AG09319 (cell line): ENCODE data around the gene MTMR12.

Source experiments
- DNase-seq: peaks from one replicate; pipeline ENCODE4 v3.0.0-alpha.2; 2010; ENCODE audit warnings: low read depth; ENCODE audit errors: extremely low read depth
- CTCF ChIP-seq: IDR thresholded peaks from 2 replicates; pipeline ENCODE4 v1.5.1; 2011; ENCODE audit warnings: low read depth, mild to moderate bottlenecking, inconsistent platforms, low read length, moderate library complexity

Gene MTMR12

GRCh38 chr5:32201122-32201753 is 111.5 kb downstream of the MTMR12 start:
- no peak for TF ChIP-seq CTCF

GRCh38 chr5:32197032-32197431 is 115.7 kb downstream of the MTMR12 start:
- no peak for TF ChIP-seq CTCF
- DNase-seq: no peak

More at GRCh38 chr5:32201122-32201753, 111.5 kb downstream of the MTMR12 start:
- DNase-seq: no peak

- TF ChIP-seq CTCF: no peak
- no peak for DNase-seq
Measured at GRCh38 chr5:32195265-32195664, 117.5 kb downstream of the MTMR12 start.

GRCh38 chr5:32193591-32193990 is 119.1 kb downstream of the MTMR12 start:
- no peak for TF ChIP-seq CTCF
- DNase-seq: no peak

DNA sequence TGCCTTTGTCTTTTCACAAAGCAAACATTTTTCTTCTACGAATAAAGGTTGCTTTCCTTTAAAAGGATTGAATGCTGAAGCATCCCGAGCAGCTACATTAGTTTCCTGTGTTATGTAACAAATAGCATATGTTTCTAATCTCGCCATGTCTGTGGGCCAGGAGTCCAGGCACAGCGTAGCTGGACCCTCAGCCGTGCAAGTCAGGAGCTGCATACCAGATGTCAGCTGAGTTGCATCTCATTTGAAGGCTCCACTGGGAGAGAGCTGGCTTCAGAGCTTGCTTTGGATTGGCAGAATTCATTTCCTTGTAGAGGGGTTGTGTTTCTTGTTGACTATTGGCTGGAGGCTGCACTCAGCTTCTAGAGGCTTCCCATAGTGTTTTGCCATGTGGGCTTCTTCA is 122.6 kb downstream of the MTMR12 start:
- TF ChIP-seq CTCF: no peak
- DNase-seq: peak; percentile 95

DNA sequence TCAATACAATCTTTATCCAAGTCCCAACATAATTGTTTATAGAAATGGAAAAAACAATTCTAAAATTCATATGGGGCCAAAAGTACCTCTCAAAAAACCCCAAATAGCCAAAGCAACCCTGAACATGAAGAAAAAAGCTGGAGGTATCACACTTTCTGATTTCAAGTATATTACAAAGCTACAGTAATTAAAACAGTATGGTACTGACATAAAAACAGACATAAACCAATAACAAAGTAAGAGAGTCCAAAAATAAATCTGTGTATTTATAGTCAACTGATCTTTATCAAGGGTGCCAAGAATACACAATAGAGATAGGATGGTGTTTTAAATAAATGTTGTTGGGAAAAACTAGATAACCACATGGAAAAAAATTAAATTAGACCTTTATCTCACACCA is 125.1 kb downstream of the MTMR12 start:
- no peak for DNase-seq
- no peak for TF ChIP-seq CTCF

DNA sequence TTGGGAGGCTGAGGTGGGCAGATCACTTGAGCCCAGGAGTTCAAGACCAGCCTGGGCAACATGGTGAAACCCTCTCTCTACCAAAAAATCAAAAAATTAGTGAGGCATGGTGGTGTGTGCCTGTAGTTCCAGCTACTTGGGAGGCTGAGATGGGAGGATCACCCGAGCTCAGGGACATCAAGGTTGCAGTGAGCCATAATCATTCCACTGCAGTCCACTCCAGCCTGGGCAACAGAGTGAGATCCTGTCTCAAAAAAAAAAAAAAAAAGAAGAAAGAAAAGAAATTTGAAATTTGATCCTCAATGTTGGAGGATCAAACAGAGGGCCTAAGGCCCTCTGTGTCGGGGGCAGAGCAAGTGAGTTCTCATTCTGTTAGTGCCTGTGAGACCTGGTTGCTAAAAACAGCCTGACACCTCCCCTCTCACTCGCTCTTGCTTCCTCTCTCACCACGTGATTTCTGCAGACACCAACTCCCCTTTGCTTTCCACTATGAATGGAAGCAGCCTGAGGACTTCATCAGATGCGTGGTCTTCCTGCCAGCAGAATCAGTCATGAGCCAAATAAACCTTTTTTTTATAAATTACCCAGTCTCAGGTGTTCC is 130.2 kb downstream of the MTMR12 start:
- no peak for DNase-seq
- no peak for TF ChIP-seq CTCF
